Daoy (cell line): Measurements from ENCODE around the gene PTOV1. TPM values are rescaled to one million over a fixed set of nuclear protein-coding genes. Genes with fewer than 3 reads are reported as not detected.
A peak's percentile ranks its signal among the peaks of the same experiment; 100 is the strongest.

Experiments
- DNase-seq: peaks from one replicate; pipeline ENCODE4 v3.0.0-alpha.2; 2015; ENCODE audit warnings: low read depth
- total RNA-seq: library from RNA; depleted of rRNA; stranded (reverse); fragments of >200 nt; shearing (Covaris generic); gene quantifications from 2 replicates; pipeline ENCODE4 v1.2.3, GENCODE V29; 2014

PTOV1 gene
- total RNA-seq, 1 experiment from 2014 or later: 67.8 TPM

DNA sequence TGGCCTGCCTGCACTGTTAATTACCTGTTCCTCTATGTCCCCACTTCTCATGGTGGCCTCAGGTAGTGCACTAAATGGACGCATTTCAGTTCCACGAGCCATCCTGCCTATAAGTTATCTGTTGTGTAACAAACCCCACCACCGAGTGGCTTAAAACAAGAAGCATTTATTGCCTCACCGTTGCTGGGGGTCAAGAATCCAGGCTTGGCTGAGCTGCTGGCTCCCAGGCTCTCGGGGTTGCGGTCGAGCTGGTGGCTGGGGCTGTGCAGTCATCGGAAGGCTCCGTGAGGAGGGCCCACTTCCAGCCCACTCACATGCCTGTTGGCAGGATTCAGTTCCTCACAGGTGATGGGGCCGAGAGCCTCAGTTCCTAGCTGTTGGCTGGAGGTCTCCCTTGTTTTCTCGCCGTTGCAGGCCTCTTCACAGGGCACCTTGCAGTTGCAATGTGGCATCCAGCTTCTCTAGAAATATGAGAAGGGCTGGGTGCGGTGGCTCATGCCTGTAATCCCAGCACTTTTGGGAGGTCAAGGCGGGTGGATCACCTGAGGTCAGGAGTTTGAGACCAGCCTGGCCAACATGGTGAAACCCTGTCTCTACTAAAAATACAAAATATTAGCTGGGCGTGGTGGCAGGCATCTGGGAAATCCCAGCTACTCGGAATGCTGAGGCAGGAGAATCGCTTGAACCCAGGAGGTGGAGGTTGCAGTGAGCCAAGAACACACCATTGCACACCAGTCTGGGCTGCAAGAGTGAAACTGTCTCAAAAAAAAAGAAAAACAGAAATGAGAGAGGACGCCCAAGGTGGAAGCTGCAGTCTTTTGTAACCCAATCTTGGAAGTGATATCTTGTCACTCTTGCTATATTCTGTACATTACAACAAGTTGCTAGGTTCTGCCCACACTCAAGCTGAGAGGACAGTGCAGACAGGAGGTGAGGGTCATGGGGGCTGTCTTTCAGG is 6.5 kb upstream of the PTOV1 start:
- DNase-seq: peak; percentile 61

DNA sequence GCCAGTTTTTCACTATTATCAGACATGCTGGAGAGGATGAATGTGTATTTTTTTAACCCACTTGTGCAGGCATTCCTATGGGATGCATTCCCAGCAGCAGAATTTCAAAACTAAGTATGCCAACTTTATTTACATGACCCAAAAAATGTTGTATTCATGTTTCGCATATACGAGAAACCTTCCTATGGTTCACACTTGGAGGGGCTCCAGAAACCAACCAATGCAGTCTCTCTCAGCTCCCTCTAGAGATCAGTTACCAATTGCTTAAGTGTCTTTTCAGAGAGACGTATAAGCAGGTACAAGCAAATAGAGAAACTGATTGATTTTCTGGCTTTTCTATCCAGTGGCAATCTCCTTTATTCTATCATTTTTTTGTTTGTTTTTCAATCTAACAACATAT is 5.5 kb upstream of the PTOV1 start:
- no peak for DNase-seq

DNA sequence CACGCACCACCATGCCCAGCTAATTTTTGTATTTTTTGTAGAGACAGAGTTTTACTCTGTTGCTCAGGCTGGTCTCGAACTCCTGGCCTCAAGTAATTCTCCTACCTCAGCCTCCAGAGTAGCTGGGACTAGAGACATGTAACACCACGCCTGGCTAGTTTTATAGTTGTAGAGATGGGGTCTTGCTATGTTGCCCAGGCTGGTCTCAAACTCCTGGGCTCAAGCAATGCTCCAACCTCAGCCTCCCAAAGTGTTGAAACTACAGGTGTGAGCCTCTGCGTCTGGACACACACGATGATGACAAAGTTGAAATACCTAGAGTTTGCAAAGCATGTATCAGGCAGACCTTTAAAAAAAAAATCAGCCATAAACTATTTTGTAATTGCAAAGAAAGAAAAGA is 4.6 kb upstream of the PTOV1 start:
- DNase-seq: no peak

DNA sequence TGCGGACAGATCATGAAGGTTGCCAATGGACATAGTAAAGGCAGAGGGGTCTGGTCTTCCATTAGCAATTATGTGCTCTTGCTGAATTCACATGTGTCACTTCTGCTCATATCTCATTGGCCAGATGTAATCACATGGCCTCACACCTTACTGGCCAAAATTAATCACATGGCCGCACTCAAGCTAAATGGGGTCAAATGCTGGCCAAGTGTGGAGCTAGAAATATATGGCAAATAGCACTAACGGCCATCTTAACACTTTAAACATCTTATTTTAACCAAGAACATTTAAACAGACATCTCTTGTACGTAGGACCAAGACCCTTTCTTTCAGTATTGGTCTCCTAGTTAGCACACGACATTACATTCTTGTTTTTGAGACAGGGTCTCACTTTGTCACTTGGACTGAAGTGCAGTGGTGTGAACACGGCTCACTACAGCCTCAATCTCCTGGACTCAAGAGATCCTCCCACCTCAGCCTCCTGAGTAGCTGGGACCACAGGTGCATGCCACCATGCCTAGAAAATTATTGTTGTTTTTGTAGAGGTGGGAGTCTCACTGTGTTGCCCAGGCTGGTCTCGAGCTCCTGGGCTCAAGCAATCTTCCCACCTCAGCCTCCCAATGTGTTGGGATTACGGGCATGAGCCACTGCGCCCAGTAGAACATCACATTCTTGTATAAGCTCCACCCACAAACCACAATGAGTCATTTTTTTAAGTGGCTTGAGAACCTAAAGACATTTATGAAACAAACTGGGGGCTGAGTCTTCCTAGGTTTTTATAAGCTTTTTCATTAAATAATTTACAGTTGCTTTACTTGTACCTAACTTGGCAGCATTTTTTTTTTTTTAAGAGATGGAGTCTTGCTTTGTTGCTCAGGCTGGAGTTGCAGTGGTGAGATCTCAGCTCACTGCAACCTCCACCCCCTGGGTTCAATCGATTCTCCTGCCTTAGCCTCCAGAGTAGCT is 2.9 kb upstream of the PTOV1 start:
- peak; percentile 87 for DNase-seq

DNA sequence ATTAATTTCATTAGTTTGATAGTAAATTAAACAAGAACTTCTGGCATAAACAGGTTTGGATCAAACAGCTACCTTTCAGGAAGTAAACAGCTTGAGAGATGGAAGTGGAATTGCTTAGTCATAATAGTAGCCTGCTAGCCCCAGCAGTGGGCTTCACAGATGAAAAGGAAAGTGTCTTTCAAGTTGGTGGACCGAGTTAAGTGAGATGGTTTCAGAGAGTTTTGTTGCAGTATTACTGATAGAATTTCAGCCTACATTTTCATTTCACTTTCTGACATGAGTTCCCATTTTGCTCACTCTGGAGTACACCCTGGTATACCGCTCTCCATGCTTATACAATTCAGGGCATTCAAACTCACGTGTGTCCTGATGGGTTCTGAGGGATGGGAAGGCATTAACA is 2.0 kb upstream of the PTOV1 start:
- DNase-seq: no peak

DNA sequence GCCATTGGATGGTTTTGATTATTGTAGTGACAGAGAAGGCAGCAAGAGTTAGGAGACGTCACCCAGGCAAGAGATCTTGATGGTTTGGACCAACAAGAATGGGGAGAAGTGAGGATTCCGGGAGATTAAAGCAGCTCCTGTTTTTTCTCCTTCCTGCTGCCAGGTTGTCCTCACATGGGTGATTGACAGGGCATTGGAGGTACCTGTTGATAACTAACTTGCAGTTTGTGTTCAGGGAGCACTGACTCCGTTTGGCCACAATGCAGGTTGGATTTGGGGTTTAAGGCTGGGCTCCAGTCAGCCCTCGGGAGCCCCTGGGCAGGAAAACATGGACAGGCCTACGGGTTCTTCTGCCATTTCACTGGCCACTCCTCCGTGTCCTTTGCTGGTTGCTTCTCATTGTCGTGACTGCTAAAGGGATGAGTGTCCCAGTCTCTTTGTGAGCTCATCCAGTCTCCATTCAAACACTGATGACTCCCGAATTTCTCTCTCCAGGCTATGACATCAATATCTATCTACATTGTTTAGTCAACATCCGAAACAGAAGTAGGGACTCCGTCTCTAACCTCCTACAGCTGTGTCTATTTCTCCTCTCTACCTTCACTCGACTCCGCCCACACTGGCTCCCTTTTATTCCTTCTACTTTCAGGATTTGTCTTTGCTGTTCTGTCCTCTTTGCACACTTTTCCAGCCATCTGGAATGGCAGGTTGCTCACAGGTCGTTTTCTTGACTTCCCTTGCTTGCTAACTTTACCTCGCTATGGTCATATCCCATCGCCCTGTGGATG is 1.3 kb upstream of the PTOV1 start:
- no peak for DNase-seq

DNA sequence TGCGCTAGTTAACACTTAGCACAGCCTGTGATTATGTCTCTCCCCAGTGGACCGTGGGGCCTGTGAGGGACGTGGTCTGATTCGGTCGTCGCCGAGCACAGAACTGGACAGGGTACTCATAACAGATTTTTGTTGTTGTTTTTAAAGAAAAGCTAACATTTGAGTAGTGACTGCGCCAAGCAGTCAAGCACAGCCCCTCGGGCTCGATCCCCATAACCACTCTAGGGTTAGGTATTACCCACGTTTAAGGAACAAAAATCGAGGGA is 805 bp upstream of the PTOV1 start:
- DNase-seq: no peak

DNA sequence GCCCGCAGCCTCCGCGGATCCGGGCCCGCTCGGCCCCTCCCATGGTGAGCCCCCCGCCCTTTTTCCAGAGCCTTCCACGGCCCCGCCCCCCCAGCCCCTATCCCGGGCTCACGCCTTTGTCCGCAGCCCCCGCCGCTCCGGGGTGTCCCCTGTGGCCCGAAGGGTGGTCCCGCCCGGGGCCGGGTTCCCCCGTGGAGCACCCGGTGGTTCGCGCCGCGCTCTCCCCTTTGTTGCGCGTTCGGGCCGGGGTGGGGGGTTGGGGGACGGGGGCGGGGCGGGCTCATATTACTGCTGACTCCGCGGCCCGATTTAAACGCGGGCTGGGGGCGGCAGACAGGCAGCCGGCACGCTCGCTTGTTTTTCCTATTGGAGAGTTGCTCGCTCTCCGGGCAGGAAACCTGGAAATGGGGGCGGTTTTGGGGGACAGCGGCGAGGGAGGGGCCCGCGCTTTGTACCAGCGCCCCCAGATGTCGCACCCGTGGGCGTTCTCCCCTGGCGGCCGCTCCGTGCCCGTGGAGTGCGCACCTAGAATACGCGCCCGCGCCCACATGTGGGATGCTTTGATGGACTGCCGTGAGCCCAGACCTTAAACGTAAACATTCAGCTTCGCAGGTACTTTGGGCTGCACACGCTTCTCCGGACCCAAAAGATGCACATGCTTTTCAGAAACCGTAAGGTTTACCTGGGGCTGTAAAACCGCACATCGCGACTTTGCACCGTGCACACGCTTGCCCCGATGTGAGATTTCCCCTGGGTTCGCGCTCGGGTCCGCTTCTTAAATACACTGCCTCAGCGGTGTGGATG is 699 bp downstream of the PTOV1 start:
- DNase-seq: peak; percentile 33

DNA sequence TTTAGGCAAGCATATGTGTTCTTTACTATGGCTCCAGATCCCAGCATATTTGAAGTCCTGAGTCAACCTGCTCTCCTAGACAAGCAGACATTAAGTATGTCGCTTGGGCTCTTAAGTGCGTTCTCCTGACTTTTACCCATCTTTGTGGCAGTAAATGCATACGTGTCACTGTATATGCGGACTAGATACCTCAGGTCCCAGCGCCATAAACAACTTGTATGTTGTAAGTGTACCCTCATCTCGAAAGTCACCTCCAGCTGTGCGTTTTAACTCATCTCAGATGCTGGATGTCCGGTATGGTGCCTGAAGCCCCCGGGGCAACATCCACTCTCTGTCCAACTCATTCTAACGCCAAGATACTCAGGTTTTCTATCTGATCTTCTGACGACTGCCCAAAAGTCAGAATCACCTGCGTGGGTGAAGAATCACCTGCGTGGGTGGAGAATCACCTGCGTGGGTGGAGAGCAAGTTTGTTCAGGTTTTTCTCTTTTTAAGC is 1.7 kb downstream of the PTOV1 start:
- DNase-seq: no peak

DNA sequence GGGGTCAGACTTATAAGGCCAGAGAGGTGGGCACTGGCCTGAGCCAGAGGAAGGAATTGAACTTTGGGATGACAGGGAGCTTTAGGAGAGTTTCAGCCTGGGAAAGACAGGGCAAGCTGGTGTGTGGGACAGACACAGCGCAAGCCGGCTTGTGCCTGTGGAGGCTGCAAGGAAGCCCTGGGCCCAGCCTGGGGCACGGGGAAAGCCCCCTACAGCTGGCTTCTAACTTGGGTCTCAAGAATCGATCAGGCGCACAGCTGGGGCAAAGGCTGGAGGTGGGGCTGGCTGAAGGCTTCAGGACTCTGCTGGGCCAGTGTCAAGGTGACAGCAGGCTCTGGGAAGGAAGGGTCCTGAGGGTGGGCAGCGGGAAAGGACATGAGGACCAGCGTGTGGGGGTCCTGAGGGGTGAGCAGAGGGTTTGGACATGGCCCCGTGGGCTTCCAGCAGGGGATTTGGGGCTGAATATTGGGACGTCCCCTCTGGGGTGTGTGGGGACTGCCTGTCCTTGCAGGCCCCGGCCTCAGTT is 3.0 kb downstream of the PTOV1 start:
- no peak for DNase-seq

DNA sequence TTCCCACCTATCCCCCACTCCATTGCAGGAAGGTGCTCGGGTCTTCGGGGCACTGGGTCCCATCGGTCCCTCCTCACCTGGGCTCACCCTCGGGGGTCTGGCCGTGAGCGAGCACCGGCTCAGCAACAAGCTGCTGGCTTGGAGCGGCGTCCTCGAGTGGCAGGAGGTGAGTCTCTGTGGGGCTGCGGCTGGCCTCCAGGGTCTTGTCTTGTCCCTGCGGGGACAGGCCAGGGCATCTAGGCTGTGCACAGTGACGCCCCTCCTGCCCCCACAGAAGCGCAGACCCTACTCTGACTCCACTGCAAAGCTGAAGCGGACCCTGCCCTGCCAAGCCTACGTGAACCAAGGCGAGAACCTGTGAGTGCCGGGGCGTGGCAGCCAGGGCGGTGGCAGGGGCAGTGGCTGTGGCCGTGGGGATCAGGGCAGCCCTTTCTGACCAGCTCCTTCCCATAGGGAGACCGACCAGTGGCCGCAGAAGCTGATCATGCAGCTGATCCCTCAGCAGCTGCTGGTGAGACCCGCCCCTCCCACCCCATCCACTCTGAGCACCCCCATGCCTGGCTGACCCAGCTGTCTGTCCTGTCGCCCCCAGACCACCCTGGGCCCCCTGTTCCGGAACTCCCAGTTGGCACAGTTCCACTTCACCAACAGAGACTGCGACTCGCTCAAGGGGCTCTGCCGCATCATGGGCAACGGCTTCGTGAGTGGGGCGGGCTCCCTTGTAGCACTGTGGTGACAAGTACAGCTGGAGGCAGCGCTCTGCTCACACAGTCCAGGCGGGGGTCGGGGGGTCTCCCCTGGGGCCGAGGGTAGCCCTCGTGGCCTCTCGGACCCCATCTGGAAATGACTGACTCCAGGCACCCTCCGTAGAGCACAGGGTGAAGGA is 3.7 kb downstream of the PTOV1 start:
- no peak for DNase-seq

DNA sequence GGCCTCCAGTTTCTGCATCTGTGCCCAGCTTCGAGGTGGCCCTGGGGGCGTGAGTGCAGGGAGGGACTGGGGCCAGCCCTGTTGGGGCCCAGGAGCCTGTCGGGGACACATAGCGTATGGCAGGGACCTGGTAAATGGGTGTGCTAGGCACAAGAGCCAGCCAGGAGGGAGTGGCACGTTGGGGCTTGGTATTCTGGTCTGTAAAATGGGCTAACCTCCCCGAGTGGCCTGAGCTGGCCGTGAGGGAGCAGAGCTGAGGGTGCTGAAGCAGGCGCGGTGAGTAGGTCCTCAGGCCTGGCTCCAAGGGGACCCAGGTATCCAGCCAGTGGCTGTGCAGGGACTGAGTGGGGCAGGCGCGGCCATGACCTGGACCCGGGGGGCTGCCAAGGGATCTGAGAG is 4.3 kb downstream of the PTOV1 start:
- no peak for DNase-seq

DNA sequence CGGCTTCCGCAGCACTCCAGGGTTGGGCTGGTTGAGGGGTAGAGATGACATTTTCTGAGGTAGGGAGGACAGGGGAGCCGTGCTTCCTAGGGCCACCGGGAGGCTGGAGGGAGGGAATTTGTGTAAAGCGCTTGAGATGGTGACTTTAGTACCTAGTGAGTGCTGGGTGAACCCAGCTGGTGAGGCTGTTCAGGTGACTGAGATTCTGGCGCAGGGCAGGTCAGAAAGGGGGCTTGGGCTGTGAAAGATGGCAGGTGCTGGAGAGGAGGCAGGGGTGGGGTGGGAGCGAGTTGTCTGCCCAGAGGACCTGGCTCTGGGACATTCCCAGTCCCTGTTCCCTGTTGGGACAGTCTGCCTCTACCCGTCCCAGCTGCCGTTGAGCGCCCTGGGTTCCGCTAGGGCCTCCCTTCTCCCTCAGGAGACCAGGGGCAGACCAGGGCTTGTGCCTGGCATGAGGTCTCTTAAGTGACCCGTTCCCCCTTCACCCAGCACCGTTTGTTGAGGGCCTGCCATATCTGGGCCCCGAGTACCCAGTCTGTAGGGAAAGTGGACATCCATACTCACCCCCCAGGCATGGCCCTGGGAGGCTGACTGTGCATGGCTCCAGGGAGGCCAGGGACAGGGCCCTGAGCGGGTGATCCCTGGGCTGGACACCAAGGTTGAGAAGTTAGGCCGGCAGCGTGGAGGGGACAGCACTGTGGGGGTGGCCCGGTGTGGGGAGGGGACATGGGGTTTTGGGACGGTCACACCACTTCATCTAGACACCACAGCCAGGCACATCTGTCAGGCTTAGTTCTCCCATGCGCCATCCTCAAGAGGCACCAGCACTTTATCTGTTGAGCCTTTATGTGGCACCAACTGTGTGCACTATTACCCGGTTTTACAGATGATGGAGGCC is 5.0 kb downstream of the PTOV1 start:
- DNase-seq: no peak

DNA sequence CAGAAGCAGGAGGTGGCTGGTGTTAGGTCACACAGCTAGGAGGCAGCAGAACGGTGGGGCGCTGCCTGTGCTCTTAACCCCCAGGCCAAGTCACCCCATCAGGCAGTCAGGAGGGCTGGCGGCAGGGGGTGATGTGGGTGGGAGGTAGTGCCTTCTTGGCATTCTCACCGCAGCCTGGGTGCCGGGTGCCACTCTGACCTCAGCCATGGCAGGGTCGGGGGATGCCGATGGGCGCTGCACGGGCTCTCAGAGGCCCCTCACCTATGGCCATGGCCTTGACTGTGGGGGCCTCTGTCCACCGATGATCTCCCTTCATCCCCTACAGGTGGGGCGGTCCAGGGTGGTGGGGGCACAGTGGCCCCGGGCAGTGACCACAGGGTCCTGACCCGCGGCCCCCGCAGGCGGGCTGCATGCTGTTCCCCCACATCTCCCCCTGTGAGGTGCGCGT is 5.6 kb downstream of the PTOV1 start:
- DNase-seq: no peak

DNA sequence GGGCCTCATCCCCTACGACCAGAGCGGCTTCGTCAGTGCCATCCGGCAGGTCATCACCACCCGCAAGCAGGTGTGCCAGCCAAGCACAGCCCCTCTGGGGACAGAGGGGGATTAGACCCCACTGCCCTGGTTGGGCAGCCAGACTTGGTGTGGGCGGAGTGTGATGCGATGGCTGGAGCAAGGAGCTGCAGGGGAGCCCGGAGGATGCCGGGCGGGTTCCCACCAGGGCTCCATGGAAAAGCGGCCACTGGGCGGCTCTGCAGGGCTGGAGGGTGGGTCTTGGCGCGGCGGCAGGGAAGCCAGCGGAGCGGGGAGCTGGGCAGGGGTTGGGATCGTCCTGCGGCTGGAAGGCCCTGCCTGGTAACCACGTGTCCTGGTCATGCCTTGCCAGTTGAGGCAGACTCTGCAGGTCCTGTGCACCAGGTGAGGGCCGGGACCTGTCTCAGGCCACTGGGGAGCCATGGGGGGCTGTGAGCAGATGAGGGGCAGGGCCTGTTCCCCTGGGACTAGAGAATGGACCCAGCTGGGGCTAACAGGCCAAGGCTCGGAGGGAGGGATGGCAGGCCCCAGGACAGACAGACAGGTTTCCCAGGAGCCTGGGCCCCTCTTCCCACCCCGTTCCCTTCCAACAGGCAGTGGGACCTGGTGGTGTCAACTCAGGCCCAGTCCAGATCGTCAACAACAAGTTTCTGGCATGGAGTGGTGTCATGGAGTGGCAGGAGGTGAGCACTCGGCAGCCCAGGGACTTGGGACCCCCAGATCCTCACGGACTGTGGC is 6.3 kb downstream of the PTOV1 start:
- no peak for DNase-seq

DNA sequence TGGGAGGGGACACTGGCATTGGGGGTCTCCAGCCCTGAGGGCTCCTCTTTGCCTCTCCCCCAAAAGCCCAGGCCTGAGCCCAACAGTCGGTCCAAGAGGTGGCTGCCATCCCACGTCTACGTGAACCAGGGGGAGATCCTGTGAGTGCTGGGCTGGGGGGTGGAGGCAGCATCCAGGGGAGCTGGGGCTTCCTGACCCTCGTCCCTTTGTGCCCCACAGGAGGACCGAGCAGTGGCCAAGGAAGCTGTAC is 6.8 kb downstream of the PTOV1 start:
- no peak for DNase-seq

DNA sequence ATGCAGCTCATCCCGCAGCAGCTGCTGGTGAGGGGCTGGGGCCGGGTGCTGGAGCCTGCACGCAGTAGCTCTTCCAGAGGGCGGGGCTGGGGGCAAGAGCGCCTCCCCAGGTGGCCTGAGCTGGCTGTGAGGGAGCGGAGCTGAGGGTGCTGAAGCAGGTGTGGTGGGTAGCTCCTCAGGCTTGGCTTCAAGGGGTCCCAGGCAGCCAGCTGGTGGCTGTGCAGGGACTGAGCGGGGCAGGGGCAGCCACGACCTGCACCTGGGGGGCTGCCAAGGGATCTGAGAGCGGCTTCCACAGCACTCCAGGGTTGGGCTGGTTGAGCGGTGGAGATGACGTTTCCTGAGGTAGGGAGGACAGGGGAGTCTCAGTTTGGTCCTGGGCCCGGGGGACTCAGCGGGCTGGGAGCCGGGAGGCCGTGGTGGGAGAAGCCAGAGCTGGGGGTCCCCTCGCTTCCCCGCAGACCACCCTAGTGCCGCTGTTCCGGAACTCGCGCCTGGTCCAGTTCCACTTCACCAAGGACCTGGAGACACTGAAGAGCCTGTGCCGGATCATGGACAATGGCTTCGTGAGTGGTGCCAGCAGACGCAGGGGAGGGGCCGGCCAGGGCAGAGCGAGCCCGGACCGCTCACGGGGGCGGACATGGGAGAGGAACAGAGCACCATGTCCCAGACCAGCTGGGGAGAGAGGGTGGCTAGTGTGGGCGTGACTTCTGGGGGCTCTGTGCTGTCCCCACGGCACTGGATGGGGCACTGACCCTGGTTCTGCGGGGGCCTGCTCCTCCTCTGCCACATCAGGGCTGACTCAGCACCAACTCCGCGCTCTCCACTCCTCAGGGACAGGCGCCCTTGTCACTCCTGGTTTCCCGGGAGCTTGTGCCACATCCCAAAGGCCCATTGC is 7.4 kb downstream of the PTOV1 start:
- peak; percentile 56 for DNase-seq
